Hepatocyte (in vitro differentiated cells): Measurements from ENCODE around the gene TNP2. TPM values are rescaled to one million over a fixed set of nuclear protein-coding genes. Genes with fewer than 3 reads are reported as not detected.
A peak's percentile ranks its signal among the peaks of the same experiment; 100 is the strongest.

Source experiments
- DNase-seq: peaks from one replicate; pipeline ENCODE4 v3.0.0-alpha.2; 2016; ENCODE audit warnings: low spot score
- H2AFZ ChIP-seq: fragments of 200-600 bp; sonication (generic); 2 replicates; pipeline ENCODE4 v1.6.0; 2016; ENCODE audit warnings: antibody characterized with exemption, mild to moderate bottlenecking
- H3K27ac ChIP-seq: fragments of 200-600 bp; sonication (generic); 2 replicates; pipeline ENCODE4 v1.5.1; 2016; ENCODE audit warnings: mild to moderate bottlenecking
- H3K27me3 ChIP-seq: fragments of 200-600 bp; sonication (generic); 2 replicates; pipeline ENCODE4 v1.6.1; 2016
- H3K36me3 ChIP-seq: fragments of 200-600 bp; sonication (generic); replicated peaks from 2 replicates; pipeline ENCODE4 v1.5.1; 2016; ENCODE audit warnings: low read depth; ENCODE audit not compliant: insufficient read depth
- H3K4me1 ChIP-seq: fragments of 200-600 bp; sonication (generic); 2 replicates; pipeline ENCODE4 v1.5.1; 2016; ENCODE audit warnings: mild to moderate bottlenecking, moderate library complexity; ENCODE audit not compliant: insufficient read depth
- H3K4me2 ChIP-seq: fragments of 200-600 bp; sonication (generic); 2 replicates; pipeline ENCODE4 v1.6.0; 2016
- H3K4me3 ChIP-seq: fragments of 200-600 bp; sonication (generic); 2 replicates; pipeline ENCODE4 v1.5.1; 2016; ENCODE audit warnings: mild to moderate bottlenecking
- H3K79me2 ChIP-seq: fragments of 200-600 bp; sonication (generic); 2 replicates; pipeline ENCODE4 v1.6.0; 2017; ENCODE audit warnings: mild to moderate bottlenecking
- H3K9me2 ChIP-seq: fragments of 200-600 bp; sonication (generic); replicated peaks from 2 replicates; pipeline ENCODE4 v1.6.0; 2017; ENCODE audit warnings: mild to moderate bottlenecking; ENCODE audit not compliant: insufficient read depth
- H3K9me3 ChIP-seq: fragments of 200-600 bp; sonication (generic); 2 replicates; pipeline ENCODE4 v1.5.1; 2016; ENCODE audit warnings: low read depth, mild to moderate bottlenecking
- H4K20me1 ChIP-seq: fragments of 200-600 bp; sonication (generic); 2 replicates; pipeline ENCODE4 v1.6.0; 2016; ENCODE audit warnings: mild to moderate bottlenecking; ENCODE audit not compliant: insufficient read depth, poor library complexity, severe bottlenecking
- EZH2 ChIP-seq: fragments of 200-600 bp; sonication (generic); IDR thresholded peaks from 2 replicates; pipeline ENCODE4 v1.6.1; 2016; ENCODE audit warnings: antibody characterized with exemption, mild to moderate bottlenecking, borderline replicate concordance
- EZH2phosphoT487 ChIP-seq: fragments of 200-600 bp; sonication (generic); IDR thresholded peaks from one replicate; pipeline ENCODE4 v1.6.1; 2018; ENCODE audit warnings: antibody characterized with exemption, mild to moderate bottlenecking, low read depth, moderate library complexity; ENCODE audit not compliant: unreplicated experiment, severe bottlenecking
- WGBS: methylation state at CpG from one replicate; pipeline ENCODE4 v1.1.6; 2016; ENCODE audit warnings: low lambda C conversion rate; ENCODE audit errors: missing lambda C conversion rate; 5-methylcytosine and 5-hydroxymethylcytosine counted together
- polyA plus RNA-seq: library from polyadenylated mRNA; unstranded; fragments of >200 nt; fragmentation: Nextera tagmentation; extraction: Ambion mirVana; gene quantifications from 2 replicates; pipeline ENCODE4 v1.2.1, GENCODE V29; 2016
- total RNA-seq: library from RNA; depleted of rRNA; stranded (reverse); fragments of >200 nt; gene quantifications from 2 replicates; pipeline ENCODE4 v1.2.3, GENCODE V29; 2014
- TF ChIP-seq, protein P1 (sequence below): fragments of 200-600 bp; sonication (generic); IDR thresholded peaks from 2 replicates; pipeline ENCODE4 v1.5.1; 2016; ENCODE audit warnings: antibody characterized with exemption, mild to moderate bottlenecking; ENCODE audit not compliant: poor library complexity

The TNP2 gene
- total and polyA plus RNA-seq, 2 experiments from 2014 or later = not detected

GRCh38 chr16:11252482-11252931 is 16.6 kb downstream of the TNP2 start:
- Histone ChIP-seq H2AFZ (no peak overlapping the region), H3K9me2 (no peaks in the 10 kb centered on the region), H3K27me3 (no peaks in the 10 kb centered on the region), H3K9me3 (no peaks in the 10 kb centered on the region), H3K27ac (no peak overlapping the region), H3K36me3 (no peaks in the 10 kb centered on the region), H3K4me1 (peaks cover 12% of the 10 kb centered on the region), H3K4me3 (no peak overlapping the region), H3K4me2 (peak overlapping the region; percentile 98), H3K79me2 (peaks cover 31% of the 10 kb centered on the region), H4K20me1 (peaks cover 35% of the 10 kb centered on the region)
- no peak for TF ChIP-seq EZH2
- no peak for TF ChIP-seq EZH2phosphoT487
- TF ChIP-seq, protein P1, sequence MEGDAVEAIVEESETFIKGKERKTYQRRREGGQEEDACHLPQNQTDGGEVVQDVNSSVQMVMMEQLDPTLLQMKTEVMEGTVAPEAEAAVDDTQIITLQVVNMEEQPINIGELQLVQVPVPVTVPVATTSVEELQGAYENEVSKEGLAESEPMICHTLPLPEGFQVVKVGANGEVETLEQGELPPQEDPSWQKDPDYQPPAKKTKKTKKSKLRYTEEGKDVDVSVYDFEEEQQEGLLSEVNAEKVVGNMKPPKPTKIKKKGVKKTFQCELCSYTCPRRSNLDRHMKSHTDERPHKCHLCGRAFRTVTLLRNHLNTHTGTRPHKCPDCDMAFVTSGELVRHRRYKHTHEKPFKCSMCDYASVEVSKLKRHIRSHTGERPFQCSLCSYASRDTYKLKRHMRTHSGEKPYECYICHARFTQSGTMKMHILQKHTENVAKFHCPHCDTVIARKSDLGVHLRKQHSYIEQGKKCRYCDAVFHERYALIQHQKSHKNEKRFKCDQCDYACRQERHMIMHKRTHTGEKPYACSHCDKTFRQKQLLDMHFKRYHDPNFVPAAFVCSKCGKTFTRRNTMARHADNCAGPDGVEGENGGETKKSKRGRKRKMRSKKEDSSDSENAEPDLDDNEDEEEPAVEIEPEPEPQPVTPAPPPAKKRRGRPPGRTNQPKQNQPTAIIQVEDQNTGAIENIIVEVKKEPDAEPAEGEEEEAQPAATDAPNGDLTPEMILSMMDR = no peak
- WGBS = 86% methylated on average over 8 of the region's 8 CpGs
- DNase-seq = no peak

DNA sequence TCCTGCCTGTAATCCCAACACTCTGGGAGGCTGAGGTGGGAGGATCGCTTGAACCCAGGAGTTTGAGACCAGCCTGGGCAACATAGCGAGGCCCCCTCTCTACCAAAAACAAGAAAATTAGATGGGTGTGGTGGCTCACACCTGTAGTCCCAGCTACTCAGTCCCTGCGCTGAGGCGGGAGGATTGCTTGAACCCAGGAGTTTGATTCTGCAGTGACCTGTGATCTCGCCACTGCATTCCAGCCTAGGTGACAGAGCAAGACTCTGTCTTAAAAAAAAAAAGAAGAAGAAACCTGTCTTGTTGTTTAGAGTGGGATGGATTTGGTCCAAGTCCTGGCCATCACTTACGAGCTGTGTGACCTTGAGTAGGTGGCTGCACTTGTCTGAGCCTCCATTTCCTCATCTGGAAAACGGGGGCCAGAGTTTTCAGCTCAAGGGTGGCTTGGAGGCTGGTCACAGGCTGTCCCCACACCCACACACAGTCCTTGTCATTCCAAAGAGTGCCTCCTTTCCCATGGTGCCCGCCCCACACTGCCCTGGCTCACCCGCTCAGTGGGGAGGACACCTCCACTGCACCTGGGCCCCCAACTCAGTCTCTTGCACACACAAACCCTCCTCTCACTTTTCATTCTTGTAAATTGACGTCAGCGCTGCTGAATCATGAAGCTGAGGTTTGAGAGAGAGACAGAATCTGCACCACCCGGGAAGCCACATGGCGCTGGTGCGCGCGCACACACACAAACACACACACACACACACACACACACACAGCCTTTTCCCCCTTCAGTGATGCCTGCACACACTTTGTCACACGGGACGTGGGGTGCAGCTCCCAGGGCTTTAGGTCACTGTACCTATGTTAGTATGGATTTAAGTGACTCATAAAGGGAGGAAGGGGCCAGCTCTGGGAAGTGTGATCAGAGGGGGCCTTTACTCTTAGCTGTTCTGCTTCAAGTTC is 17.3 kb downstream of the TNP2 start:
- H3K27ac ChIP-seq = no peak overlapping the region
- no peak for DNase-seq

GRCh38 chr16:11250786-11251524 is 18.2 kb downstream of the TNP2 start:
- 95% methylated on average over 10 of the region's 10 CpGs for WGBS
- H3K27ac ChIP-seq = no peak overlapping the region
- peaks cover 31% of the 10 kb centered on the region for H3K79me2 ChIP-seq
- no peaks in the 10 kb centered on the region for H3K27me3 ChIP-seq
- TF ChIP-seq EZH2 (no peak), EZH2phosphoT487 (no peak)
- TF ChIP-seq, protein P1 = no peak
- H3K4me2 ChIP-seq = no peak overlapping the region
- H3K36me3 ChIP-seq = no peaks in the 10 kb centered on the region
- H2AFZ ChIP-seq = no peak overlapping the region
- peaks cover 8% of the 10 kb centered on the region for H3K4me1 ChIP-seq
- no peak overlapping the region for H3K4me3 ChIP-seq
- H3K9me2 ChIP-seq = no peaks in the 10 kb centered on the region
- no peak for DNase-seq
- no peaks in the 10 kb centered on the region for H3K9me3 ChIP-seq
- H4K20me1 ChIP-seq = peaks cover 35% of the 10 kb centered on the region

More for the DNA sequence above, 17.3 kb downstream of the TNP2 start:
- H3K9me2 ChIP-seq = no peaks in the 10 kb centered on the region
- H2AFZ ChIP-seq = no peak overlapping the region
- H3K4me2 ChIP-seq = peak overlapping the region; percentile 98
- H3K4me3 ChIP-seq = no peak overlapping the region
- H3K9me3 ChIP-seq = no peaks in the 10 kb centered on the region
- peaks cover 8% of the 10 kb centered on the region for H3K4me1 ChIP-seq
- H3K36me3 ChIP-seq = no peaks in the 10 kb centered on the region
- H4K20me1 ChIP-seq = peaks cover 35% of the 10 kb centered on the region
- H3K27me3 ChIP-seq = no peaks in the 10 kb centered on the region
- WGBS = 82% methylated on average over 18 of the region's 18 CpGs
- TF ChIP-seq EZH2phosphoT487 = no peak
- no peak for TF ChIP-seq EZH2
- TF ChIP-seq, protein P1 = no peak
- H3K79me2 ChIP-seq = peaks cover 31% of the 10 kb centered on the region
